ENCODE results near the gene IFT43.

The IFT43 gene

GRCh38 chr14:76015191-76015590 lies 29.6 kb downstream of the IFT43 start:
- no peak for DNase-seq (ENCODE audit: low read depth in 3 of 3)

GRCh38 chr14:76015668-76016067 lies 30.1 kb downstream of the IFT43 start:
- no peak for DNase-seq (ENCODE audit: low read depth in 3 of 3)

- no peak for DNase-seq (ENCODE audit: low read depth in 3 of 3)
Measured at GRCh38 chr14:76019676-76020075, 34.1 kb downstream of the IFT43 start.

GRCh38 chr14:76022991-76023390 lies 37.4 kb downstream of the IFT43 start:
- no peak for DNase-seq (ENCODE audit: low read depth in 3 of 3)

GRCh38 chr14:76023757-76024156 lies 38.2 kb downstream of the IFT43 start:
- DNase-seq (ENCODE audit: low read depth in 3 of 3) = no peak

- no peak for DNase-seq (ENCODE audit: low read depth in 3 of 3)
Measured at GRCh38 chr14:76024211-76024907, 38.8 kb downstream of the IFT43 start.

- DNase-seq (ENCODE audit: low read depth in 3 of 3) = no peak
Measured at GRCh38 chr14:76034566-76034965, 49.0 kb downstream of the IFT43 start.

GRCh38 chr14:76040704-76041103 lies 55.1 kb downstream of the IFT43 start:
- DNase-seq (ENCODE audit: low read depth in 3 of 3) = no peak

GRCh38 chr14:76045773-76046172 lies 60.2 kb downstream of the IFT43 start:
- no peak for DNase-seq (ENCODE audit: low read depth in 3 of 3)

- no peak for DNase-seq (ENCODE audit: low read depth in 3 of 3)
Measured at GRCh38 chr14:76050250-76050649, 64.7 kb downstream of the IFT43 start.

- DNase-seq (ENCODE audit: low read depth in 3 of 3) = peak; percentile 22 to 42 (median 28)
Measured at GRCh38 chr14:76050797-76051392, 65.3 kb downstream of the IFT43 start.

- no peak for DNase-seq (ENCODE audit: low read depth in 3 of 3)
Measured at GRCh38 chr14:76051717-76052465, 66.3 kb downstream of the IFT43 start.

- no peak for DNase-seq (ENCODE audit: low read depth in 3 of 3)
Measured at GRCh38 chr14:76053572-76054355, 68.2 kb downstream of the IFT43 start.

- no peak for DNase-seq (ENCODE audit: low read depth in 3 of 3)
Measured at GRCh38 chr14:76055330-76055729, 69.8 kb downstream of the IFT43 start.

GRCh38 chr14:76056128-76056527 lies 70.6 kb downstream of the IFT43 start:
- DNase-seq (ENCODE audit: low read depth in 3 of 3) = no peak

- DNase-seq (ENCODE audit: low read depth in 3 of 3) = no peak
Measured at GRCh38 chr14:76057914-76058313, 72.4 kb downstream of the IFT43 start.

- DNase-seq (ENCODE audit: low read depth in 3 of 3) = no peak
Measured at GRCh38 chr14:76063327-76063726, 77.8 kb downstream of the IFT43 start.

- DNase-seq (ENCODE audit: low read depth in 3 of 3) = no peak
Measured at GRCh38 chr14:76065519-76065918, 80.0 kb downstream of the IFT43 start.

- no peak for DNase-seq (ENCODE audit: low read depth in 3 of 3)
Measured at GRCh38 chr14:76067536-76067935, 82.0 kb downstream of the IFT43 start.

- DNase-seq (ENCODE audit: low read depth in 3 of 3) = no peak
Measured at GRCh38 chr14:76073717-76074116, 88.2 kb downstream of the IFT43 start.

GRCh38 chr14:76077340-76077739 lies 91.8 kb downstream of the IFT43 start:
- no peak for DNase-seq (ENCODE audit: low read depth in 3 of 3)

GRCh38 chr14:76078501-76078900 lies 92.9 kb downstream of the IFT43 start:
- DNase-seq (ENCODE audit: low read depth in 3 of 3) = no peak

Data from stimulated activated CD4-positive, alpha-beta T cell treated with anti-CD3 and anti-CD28 coated beads, TNF-alpha, amount 100 ng/mL, for 24 hours (primary cell).